Measurements from ENCODE around the gene AGPAT3. TPM values are rescaled to one million over a fixed set of nuclear protein-coding genes. Genes with fewer than 3 reads are reported as not detected.

Gene AGPAT3
- total and polyA plus RNA-seq, 8 donors: 13.6 to 49.6 (median 31.4) TPM

DNA sequence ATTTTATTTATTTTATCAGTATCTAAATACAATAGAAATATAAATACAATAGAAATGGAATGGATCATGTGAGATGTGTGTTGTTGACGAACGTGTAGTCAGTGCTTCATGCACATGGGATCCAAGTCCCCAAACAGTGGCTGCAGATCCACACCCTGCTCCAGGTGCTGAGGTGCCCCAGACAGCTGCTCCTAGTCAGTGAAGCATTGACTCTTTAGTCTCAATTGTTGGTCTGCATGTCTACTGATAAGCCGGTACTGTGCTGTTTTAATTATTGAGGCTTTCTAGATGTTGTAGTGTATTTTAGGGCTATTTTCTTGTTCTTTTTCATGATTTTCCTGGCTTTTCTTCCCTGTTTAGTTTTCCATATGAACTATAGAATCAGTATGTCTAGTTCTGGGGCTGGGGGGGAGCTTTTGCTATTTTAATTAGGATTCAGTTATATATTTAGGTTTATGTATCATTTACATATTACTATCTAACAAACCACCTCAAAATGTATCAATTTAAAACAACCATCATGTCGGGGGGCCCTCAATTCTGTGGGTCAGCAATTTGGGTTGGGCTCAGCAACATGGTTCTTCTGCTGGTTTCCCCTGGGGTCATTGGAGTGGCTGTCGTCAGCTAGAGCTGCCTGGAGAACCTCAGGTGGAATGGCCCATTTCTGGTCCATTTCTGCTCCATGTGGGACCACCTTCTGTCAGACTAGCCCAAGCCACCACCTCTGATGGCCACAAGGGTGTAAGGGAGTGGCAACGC, 83.9 kb downstream of the AGPAT3 start:
- no peak for FAIRE-seq

DNA sequence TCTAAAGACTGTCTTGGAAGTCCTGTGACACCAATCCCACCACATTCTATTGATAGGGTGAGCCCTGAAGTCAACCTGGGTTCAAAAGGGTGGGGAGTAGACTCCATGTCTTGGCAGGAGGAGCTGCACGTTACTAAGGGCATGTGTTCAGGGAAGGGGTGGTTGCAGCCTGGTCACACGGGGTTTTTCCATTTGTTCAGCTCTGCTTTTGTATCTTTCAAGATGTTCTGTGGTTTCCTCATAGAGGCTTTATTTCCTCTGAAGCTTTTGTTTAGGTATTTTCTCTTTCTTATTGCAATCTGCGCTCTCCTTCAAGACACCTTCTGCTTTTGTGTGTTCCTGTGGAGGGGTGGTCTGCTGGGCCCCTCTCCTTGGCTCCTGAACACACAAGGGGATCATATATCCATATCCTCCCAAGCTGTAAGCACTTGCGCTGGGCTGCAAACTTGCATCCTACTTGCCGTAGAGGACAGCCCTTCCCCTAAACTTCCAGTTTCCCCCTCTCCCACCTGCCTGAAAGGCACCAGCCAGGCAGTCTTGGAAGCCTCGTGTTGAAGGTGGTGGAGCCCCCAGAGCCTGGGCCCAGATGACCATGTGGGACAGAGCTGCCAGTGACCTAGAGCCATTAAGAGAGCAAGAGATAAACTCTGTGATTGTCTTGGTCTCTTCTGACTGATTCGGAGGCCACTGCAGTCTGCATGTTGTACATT, 84.6 kb downstream of the AGPAT3 start:
- Histone ChIP-seq H3K4me1 (no peaks in the 10 kb centered on the region), H3K27me3 (no peaks in the 10 kb centered on the region), H3K4me3 (no peak overlapping the region), H3K36me3 (no peaks in the 10 kb centered on the region), H3K9me3 (no peaks in the 10 kb centered on the region), H3K27ac (no peak overlapping the region)
- TF ChIP-seq, protein P1, sequence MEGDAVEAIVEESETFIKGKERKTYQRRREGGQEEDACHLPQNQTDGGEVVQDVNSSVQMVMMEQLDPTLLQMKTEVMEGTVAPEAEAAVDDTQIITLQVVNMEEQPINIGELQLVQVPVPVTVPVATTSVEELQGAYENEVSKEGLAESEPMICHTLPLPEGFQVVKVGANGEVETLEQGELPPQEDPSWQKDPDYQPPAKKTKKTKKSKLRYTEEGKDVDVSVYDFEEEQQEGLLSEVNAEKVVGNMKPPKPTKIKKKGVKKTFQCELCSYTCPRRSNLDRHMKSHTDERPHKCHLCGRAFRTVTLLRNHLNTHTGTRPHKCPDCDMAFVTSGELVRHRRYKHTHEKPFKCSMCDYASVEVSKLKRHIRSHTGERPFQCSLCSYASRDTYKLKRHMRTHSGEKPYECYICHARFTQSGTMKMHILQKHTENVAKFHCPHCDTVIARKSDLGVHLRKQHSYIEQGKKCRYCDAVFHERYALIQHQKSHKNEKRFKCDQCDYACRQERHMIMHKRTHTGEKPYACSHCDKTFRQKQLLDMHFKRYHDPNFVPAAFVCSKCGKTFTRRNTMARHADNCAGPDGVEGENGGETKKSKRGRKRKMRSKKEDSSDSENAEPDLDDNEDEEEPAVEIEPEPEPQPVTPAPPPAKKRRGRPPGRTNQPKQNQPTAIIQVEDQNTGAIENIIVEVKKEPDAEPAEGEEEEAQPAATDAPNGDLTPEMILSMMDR (IDR thresholded peaks at IDR 0.05): no peak
- no peak for FAIRE-seq
- no peak for ATAC-seq
- intact Hi-C loops (cut with DNase I): loop anchor here in 2 of 3 donors (10.0 kb wide), 2 partner anchors 135 to 145 kb away; no protein-coding TSS in a partner anchor
- DNase-seq: no peak
- WGBS, 2 donors: 90 to 96% methylated on average over 7 of the region's 7 CpGs

More for the DNA sequence above, 83.9 kb downstream of the AGPAT3 start:
- 98 to 100% methylated on average over 6 of the region's 6 CpGs for WGBS, 2 donors
- Histone ChIP-seq H3K9me3 (no peaks in the 10 kb centered on the region), H3K27me3 (no peaks in the 10 kb centered on the region), H3K27ac (no peak overlapping the region), H3K36me3 (no peaks in the 10 kb centered on the region), H3K4me1 (no peaks in the 10 kb centered on the region), H3K4me3 (no peak overlapping the region)
- DNase-seq: no peak
- ATAC-seq: no peak
- TF ChIP-seq, protein P1 (IDR thresholded peaks at IDR 0.05): no peak
- intact Hi-C loops (cut with DNase I): loop anchor here in 1 of 3 donors (10.0 kb wide), 1 partner anchor 134 kb away; no protein-coding TSS in a partner anchor

DNA sequence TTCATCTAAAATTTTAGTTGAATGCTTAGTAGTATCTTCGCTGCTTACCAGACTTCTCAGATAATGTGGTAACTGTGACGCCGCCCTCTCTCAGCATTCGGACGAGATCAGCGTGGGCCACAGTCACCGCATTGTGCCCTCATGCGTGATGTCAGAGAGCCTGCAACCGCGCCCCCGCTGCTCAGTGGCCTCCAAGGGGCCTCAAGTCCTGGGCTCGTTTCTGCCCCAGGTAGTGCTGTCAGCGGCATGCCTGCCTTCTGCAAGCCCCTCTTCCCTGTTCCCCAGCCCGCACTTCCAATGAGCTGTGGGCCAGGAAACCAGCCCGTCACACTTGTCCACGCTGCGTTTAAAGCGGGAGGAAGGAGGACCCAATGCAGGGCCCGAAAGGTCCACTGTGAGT, 85.5 kb downstream of the AGPAT3 start:
- FAIRE-seq (no peak), DNase-seq (no peak), ATAC-seq (no peak)
- intact Hi-C loops (cut with DNase I): loop anchor here in 1 of 3 donors (10.0 kb wide), 1 partner anchor 146 kb away; no protein-coding TSS in a partner anchor
- no peaks in the 10 kb centered on the region for H3K27me3 ChIP-seq
- H3K4me3 ChIP-seq: no peak overlapping the region
- no peak overlapping the region for H3K27ac ChIP-seq
- H3K4me1 ChIP-seq: no peaks in the 10 kb centered on the region
- no peaks in the 10 kb centered on the region for H3K36me3 ChIP-seq
- TF ChIP-seq, protein P1 (IDR thresholded peaks at IDR 0.05): no peak
- no peaks in the 10 kb centered on the region for H3K9me3 ChIP-seq
- 97% methylated on average over 19 of the region's 19 CpGs for WGBS, 2 donors

DNA sequence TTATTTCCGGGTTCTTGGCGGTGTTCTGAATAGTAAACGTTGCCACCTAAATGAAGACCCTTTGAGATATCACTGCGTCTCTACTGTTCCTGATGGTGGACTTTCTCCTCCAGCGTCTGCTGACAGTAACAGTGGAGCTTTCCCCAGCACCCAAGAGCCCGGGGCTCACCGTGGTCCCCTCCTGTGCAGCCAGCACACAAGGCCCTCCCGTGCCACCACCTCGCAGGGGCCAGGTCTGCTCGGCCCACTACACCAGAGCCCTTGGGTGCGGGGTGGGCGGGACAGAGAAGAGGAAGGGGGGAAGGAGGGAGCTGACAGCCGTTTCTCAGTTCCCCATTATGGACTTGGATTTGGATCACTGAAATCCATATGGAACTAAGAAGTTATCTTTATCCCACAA, 85.9 kb downstream of the AGPAT3 start:
- no peaks in the 10 kb centered on the region for H3K9me3 ChIP-seq
- DNase-seq (no peak), ATAC-seq (no peak), FAIRE-seq (no peak)
- intact Hi-C loops (cut with DNase I): loop anchor here in 1 of 3 donors (10.0 kb wide), 1 partner anchor 146 kb away; no protein-coding TSS in a partner anchor
- H3K27me3 ChIP-seq: no peaks in the 10 kb centered on the region
- H3K4me3 ChIP-seq: no peak overlapping the region
- no peaks in the 10 kb centered on the region for H3K4me1 ChIP-seq
- H3K36me3 ChIP-seq: no peaks in the 10 kb centered on the region
- TF ChIP-seq, protein P1 (IDR thresholded peaks at IDR 0.05): no peak
- 91% methylated on average over 12 to 13 of the region's 13 CpGs for WGBS, 2 donors
- no peak overlapping the region for H3K27ac ChIP-seq

Measured in pancreas (tissue), 10 donors.